Measurements from ENCODE around the gene GOLGA1. TPM values are rescaled to one million over a fixed set of nuclear protein-coding genes. Genes with fewer than 3 reads are reported as not detected.

The GOLGA1 gene
- total and polyA plus RNA-seq, 2 of the 13 experiments (the other 11 are each of a cell fraction or from before 2014, with no cell fraction given): 12.7 to 15.9 TPM

GRCh38 chr9:124852829-124853531 is 87.9 kb downstream of the GOLGA1 start, which contains the start of gene WDR38 (continued):
- TF ChIP-seq ZNF251 (CRISPR knock-in tag; IDR thresholded peaks at IDR 0.05) (no peak), ZNF205 (CRISPR knock-in tag; IDR thresholded peaks at IDR 0.05) (no peak), ZNF207 (IDR thresholded peaks at IDR 0.05; ENCODE audit: borderline replicate concordance) (no peak), MAX (IDR thresholded peaks at IDR 0.05) (peak; percentile 74), ZNF343 (CRISPR knock-in tag; IDR thresholded peaks at IDR 0.05) (no peak), ZNF274 (CRISPR knock-in tag; IDR thresholded peaks at IDR 0.05) (0 out of 2 replicates have a peak, but pooled peaks have one; percentile 14), NFAT5 (CRISPR knock-in tag; IDR thresholded peaks at IDR 0.05) (no peak), NPAS2 (CRISPR knock-in tag; IDR thresholded peaks at IDR 0.05; ENCODE audit: borderline replicate concordance) (no peak), GRHL1 (CRISPR knock-in tag; conservative IDR thresholded peaks at IDR 0.05) (no peak), GMEB1 (CRISPR knock-in tag; IDR thresholded peaks at IDR 0.05; ENCODE audit: borderline replicate concordance) (peak; percentile 29; the same call in 1 of the 2 replicates), TAF1 (CRISPR knock-in tag; IDR thresholded peaks at IDR 0.05) (no peak), HMGA1 (CRISPR knock-in tag; conservative IDR thresholded peaks at IDR 0.05) (no peak), BCLAF1 (IDR thresholded peaks at IDR 0.05) (no peak)

Measured in HepG2 (cell line).